ENCODE results near the gene PLXNA2.

PLXNA2 gene

GRCh38 chr1:208161005-208161404 lies 83.2 kb downstream of the PLXNA2 start:
- no peak overlapping the region for H3K27ac ChIP-seq (ENCODE audit: low read length)
- no peaks in the 10 kb centered on the region for H3K27me3 ChIP-seq (ENCODE audit: low read depth, low read length)
- no peak for TF ChIP-seq CTCF (IDR thresholded peaks at IDR 0.05; ENCODE audit: low read depth, low read length)
- no peak for TF ChIP-seq EZH2phosphoT487 (IDR thresholded peaks at IDR 0.05; ENCODE audit: low read depth)
- no peak overlapping the region for H3K9ac ChIP-seq (ENCODE audit: low read length)
- no peaks in the 10 kb centered on the region for H4K20me1 ChIP-seq (ENCODE audit: insufficient read depth, low read length)
- H2AFZ ChIP-seq (ENCODE audit: low read depth, low read length): no peak overlapping the region
- H3K4me3 ChIP-seq (ENCODE audit: low read length): no peak overlapping the region
- H3K9me3 ChIP-seq (ENCODE audit: insufficient read depth, low read length): no peaks in the 10 kb centered on the region
- no peaks in the 10 kb centered on the region for H3K79me2 ChIP-seq (ENCODE audit: low read length)
- no peak overlapping the region for H3K4me2 ChIP-seq (ENCODE audit: low read length)
- H3K36me3 ChIP-seq (replicated peaks; ENCODE audit: low read depth, low read length): no peaks in the 10 kb centered on the region
- peaks cover 44% of the 10 kb centered on the region for H3K4me1 ChIP-seq (ENCODE audit: low read length)

- H3K9me3 ChIP-seq (ENCODE audit: insufficient read depth, low read length): no peaks in the 10 kb centered on the region
- no peak overlapping the region for H3K9ac ChIP-seq (ENCODE audit: low read length)
- H3K27me3 ChIP-seq (ENCODE audit: low read depth, low read length): no peaks in the 10 kb centered on the region
- no peak overlapping the region for H2AFZ ChIP-seq (ENCODE audit: low read depth, low read length)
- TF ChIP-seq EZH2phosphoT487 (IDR thresholded peaks at IDR 0.05; ENCODE audit: low read depth) (no peak), CTCF (IDR thresholded peaks at IDR 0.05; ENCODE audit: low read depth, low read length) (no peak)
- no peak overlapping the region for H3K4me3 ChIP-seq (ENCODE audit: low read length)
- H3K4me1 ChIP-seq (ENCODE audit: low read length): peaks cover 39% of the 10 kb centered on the region
- H3K4me2 ChIP-seq (ENCODE audit: low read length): peak overlapping the region; percentile 89
- no peaks in the 10 kb centered on the region for H3K79me2 ChIP-seq (ENCODE audit: low read length)
- H3K36me3 ChIP-seq (replicated peaks; ENCODE audit: low read depth, low read length): no peaks in the 10 kb centered on the region
- no peaks in the 10 kb centered on the region for H4K20me1 ChIP-seq (ENCODE audit: insufficient read depth, low read length)
- H3K27ac ChIP-seq (ENCODE audit: low read length): no peak overlapping the region
Observed at GRCh38 chr1:208160259-208160819, 83.8 kb downstream of the PLXNA2 start.

- peak overlapping the region; percentile 37 for H3K27ac ChIP-seq (ENCODE audit: low read length)
- peak overlapping the region; percentile 60 for H3K9ac ChIP-seq (ENCODE audit: low read length)
- no peaks in the 10 kb centered on the region for H3K36me3 ChIP-seq (replicated peaks; ENCODE audit: low read depth, low read length)
- peak overlapping the region; percentile 89 for H3K4me2 ChIP-seq (ENCODE audit: low read length)
- peak overlapping the region; percentile 61 for H3K4me3 ChIP-seq (ENCODE audit: low read length)
- peaks cover 41% of the 10 kb centered on the region for H3K4me1 ChIP-seq (ENCODE audit: low read length)
- H3K9me3 ChIP-seq (ENCODE audit: insufficient read depth, low read length): no peaks in the 10 kb centered on the region
- TF ChIP-seq EZH2phosphoT487 (IDR thresholded peaks at IDR 0.05; ENCODE audit: low read depth) (no peak), CTCF (IDR thresholded peaks at IDR 0.05; ENCODE audit: low read depth, low read length) (no peak)
- H2AFZ ChIP-seq (ENCODE audit: low read depth, low read length): no peak overlapping the region; the same call in 1 of the 2 replicates
- no peaks in the 10 kb centered on the region for H3K27me3 ChIP-seq (ENCODE audit: low read depth, low read length)
- no peaks in the 10 kb centered on the region for H4K20me1 ChIP-seq (ENCODE audit: insufficient read depth, low read length)
- H3K79me2 ChIP-seq (ENCODE audit: low read length): no peaks in the 10 kb centered on the region
Observed at GRCh38 chr1:208159555-208160258, 84.5 kb downstream of the PLXNA2 start.

- Histone ChIP-seq H3K9ac (ENCODE audit: low read length) (peak overlapping the region; percentile 60), H3K4me3 (ENCODE audit: low read length) (peak overlapping the region; percentile 61), H3K27ac (ENCODE audit: low read length) (peak overlapping the region; percentile 37), H3K27me3 (ENCODE audit: low read depth, low read length) (no peaks in the 10 kb centered on the region), H3K79me2 (ENCODE audit: low read length) (no peaks in the 10 kb centered on the region), H4K20me1 (ENCODE audit: insufficient read depth, low read length) (no peaks in the 10 kb centered on the region), H2AFZ (ENCODE audit: low read depth, low read length) (no peak overlapping the region; the same call in 1 of the 2 replicates), H3K4me2 (ENCODE audit: low read length) (peak overlapping the region; percentile 89), H3K4me1 (ENCODE audit: low read length) (peaks cover 49% of the 10 kb centered on the region), H3K9me3 (ENCODE audit: insufficient read depth, low read length) (no peaks in the 10 kb centered on the region), H3K36me3 (replicated peaks; ENCODE audit: low read depth, low read length) (no peaks in the 10 kb centered on the region)
- TF ChIP-seq EZH2phosphoT487 (IDR thresholded peaks at IDR 0.05; ENCODE audit: low read depth): no peak
- TF ChIP-seq CTCF (IDR thresholded peaks at IDR 0.05; ENCODE audit: low read depth, low read length): no peak
Observed at GRCh38 chr1:208158640-208159554, 85.3 kb downstream of the PLXNA2 start.
